Measurements from ENCODE around the gene CLIC5. TPM values are rescaled to one million over a fixed set of nuclear protein-coding genes. Genes with fewer than 3 reads are reported as not detected.

CLIC5 gene
- total and polyA plus RNA-seq, 2 of the 8 experiments (the other 6 are each of a cell fraction or from before 2014, with no cell fraction given) = 0.12 to 0.15 TPM

DNA sequence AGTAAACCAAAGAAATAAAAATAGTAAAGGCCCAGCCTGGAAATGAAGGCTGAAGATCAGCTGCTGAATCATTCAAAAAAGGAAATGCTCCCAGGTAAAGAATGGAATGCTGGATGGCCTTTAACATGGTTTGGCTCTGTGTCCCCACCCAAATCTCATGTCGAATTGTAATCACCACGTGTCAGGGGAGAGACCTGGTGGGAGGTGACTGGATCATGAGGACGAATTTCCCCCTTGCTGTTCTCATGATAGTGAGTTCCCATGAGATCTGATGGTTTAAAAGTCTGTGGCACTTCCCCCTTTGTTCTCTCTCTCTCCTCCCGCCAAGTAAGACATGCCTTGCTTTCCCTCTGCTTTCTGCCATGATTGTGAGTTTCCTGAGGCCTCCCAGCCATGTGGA lies 9.9 kb upstream of the CLIC5 start:
- peak overlapping the region; percentile 51; the same call in 1 of the 2 replicates for H2AFZ ChIP-seq (ENCODE audit: low read length)
- no peak overlapping the region for H3K18ac ChIP-seq (ENCODE audit: extremely low read depth, low read length)
- H2BK120ac ChIP-seq (replicated peaks; ENCODE audit: low read depth, low read length) = no peak overlapping the region
- H3K79me1 ChIP-seq (ENCODE audit: low read depth, low read length) = no peaks in the 10 kb centered on the region
- H3K56ac ChIP-seq (replicated peaks; ENCODE audit: insufficient read length, low read depth, low read length) = no peak overlapping the region
- DNase-seq (ENCODE audit: low read depth in 1 of 2, low spot score in 2 of 2) (no peak), FAIRE-seq (no peak)
- no peak for TF ChIP-seq BACH1 (IDR thresholded peaks at IDR 0.05; ENCODE audit: low read length)
- 0 out of 2 replicates have a peak, but pooled peaks have one; percentile 13 for TF ChIP-seq E2F6 (IDR thresholded peaks at IDR 0.05)
- 86% methylated on average over 4 of the region's 4 CpGs; no CpG with 5 or more reads in 1 of the 2 experiments for WGBS, 2 experiments (ENCODE audit: extremely low coverage in 1 of 2, insufficient coverage in 1 of 2, insufficient read length in 1 of 2, insufficient replicate concordance in 2 of 2, low coverage in 1 of 2, low lambda C conversion rate in 2 of 2, missing lambda C conversion rate in 1 of 2)
- H3K23me2 ChIP-seq (ENCODE audit: low read depth, low read length) = no peaks in the 10 kb centered on the region
- no peak overlapping the region for H3K27ac ChIP-seq (ENCODE audit: low read depth, low read length)
- no peak overlapping the region for H3K14ac ChIP-seq (ENCODE audit: insufficient read length)
- H2BK20ac ChIP-seq (ENCODE audit: low read length) = no peak overlapping the region
- CTCF ChIA-PET (ENCODE audit: partially characterized antibody) = interaction anchor here (1.7 kb wide), 1 partner anchor 8 kb away, joined by 3 read pairs; no protein-coding TSS in a partner anchor
- H2AK5ac ChIP-seq (ENCODE audit: low read depth, low read length) = no peak overlapping the region
- no peak overlapping the region for H3K4ac ChIP-seq (replicated peaks; ENCODE audit: insufficient read length, low read depth, low read length)
- H2BK5ac ChIP-seq (ENCODE audit: low read depth, low read length) = no peak overlapping the region
- no peaks in the 10 kb centered on the region for H3K79me2 ChIP-seq (ENCODE audit: control insufficient read depth in 1 of 2, insufficient read depth in 2 of 2, low read length in 2 of 2)
- POLR2A ChIA-PET (ENCODE audit: partially characterized antibody) = no interaction called here
- H3K9me3 ChIP-seq (ENCODE audit: insufficient read depth in 2 of 2, low read depth in 1 of 2, low read length in 1 of 2) = no peaks in the 10 kb centered on the region
- no peak overlapping the region for H3K4me3 ChIP-seq (ENCODE audit: extremely low read depth in 1 of 4, insufficient read depth in 2 of 4, low read depth in 3 of 4, low read length in 4 of 4)
- H3K36me3 ChIP-seq (ENCODE audit: control insufficient read depth in 2 of 4, insufficient read depth in 4 of 4, low read length in 3 of 4) = no peaks in the 10 kb centered on the region
- no peaks in the 10 kb centered on the region for H3K4me1 ChIP-seq (replicated peaks in 1 of 4; ENCODE audit: control insufficient read depth in 3 of 4, insufficient read depth in 4 of 4, low read length in 3 of 4)
- H4K91ac ChIP-seq (replicated peaks; ENCODE audit: insufficient read length, low read length) = no peak overlapping the region
- H3K9ac ChIP-seq (replicated peaks in 1 of 4; ENCODE audit: extremely low read depth in 1 of 4, low read depth in 3 of 4, low read length in 3 of 4) = no peak overlapping the region
- H2BK15ac ChIP-seq (ENCODE audit: low read length) = no peak overlapping the region
- H2BK12ac ChIP-seq (ENCODE audit: low read depth, low read length) = no peak overlapping the region
- no peak overlapping the region for H4K5ac ChIP-seq (ENCODE audit: insufficient read length, low read depth, low read length)
- no peak overlapping the region for H3K23ac ChIP-seq (ENCODE audit: insufficient read length)
- H3K4me2 ChIP-seq (ENCODE audit: insufficient read depth in 1 of 2, low read depth in 2 of 2, low read length in 2 of 2) = no peak overlapping the region
- H3K27me3 ChIP-seq (replicated peaks in 1 of 4; ENCODE audit: control insufficient read depth in 3 of 4, extremely low read depth in 1 of 4, insufficient read depth in 3 of 4, low read length in 3 of 4) = peaks cover 0 to 1% (median 0%) of the 10 kb centered on the region in 4 experiments; a peak in 1 of 7 replicates
- H4K8ac ChIP-seq (ENCODE audit: extremely low read depth, insufficient read depth, low read length) = no peak overlapping the region
- no peaks in the 10 kb centered on the region for H4K20me1 ChIP-seq (replicated peaks in 1 of 2; ENCODE audit: control insufficient read depth in 1 of 2, insufficient read depth in 2 of 2, low read length in 2 of 2)

Measured in H1 (cell line).